ENCODE results near the gene CBR1.
"Not testable (repeated sequence)": the region's sequence is repeated elsewhere in the genome, so short reads cannot be mapped to it uniquely, and the experiment has no call there.

The CBR1 gene

GRCh38 chr21:36072453-36073162, 2.8 kb downstream of the CBR1 start:
- DNase-seq (ENCODE audit: low read depth) = no peak
- TF ChIP-seq CTCF (conservative IDR thresholded peaks at IDR 0.05; ENCODE audit: low read depth, low read length) = no peak
- H3K4me3 ChIP-seq (ENCODE audit: low read depth, low read length) = no peak overlapping the region

GRCh38 chr21:36073181-36073580, 3.4 kb downstream of the CBR1 start:
- no peak for TF ChIP-seq CTCF (conservative IDR thresholded peaks at IDR 0.05; ENCODE audit: low read depth, low read length)
- DNase-seq (ENCODE audit: low read depth) = no peak
- no peak overlapping the region for H3K4me3 ChIP-seq (ENCODE audit: low read depth, low read length)

- not testable (repeated sequence) for DNase-seq (ENCODE audit: low read depth); H3K4me3 ChIP-seq (ENCODE audit: low read depth, low read length)
These were observed 4.1 kb downstream of the CBR1 start for GRCh38 chr21:36073911-36074310.

GRCh38 chr21:36075171-36075570, 5.3 kb downstream of the CBR1 start:
- TF ChIP-seq CTCF (conservative IDR thresholded peaks at IDR 0.05; ENCODE audit: low read depth, low read length) = no peak
- no peak overlapping the region for H3K4me3 ChIP-seq (ENCODE audit: low read depth, low read length)
- no peak for DNase-seq (ENCODE audit: low read depth)

GRCh38 chr21:36075953-36076352, 6.1 kb downstream of the CBR1 start:
- TF ChIP-seq CTCF (conservative IDR thresholded peaks at IDR 0.05; ENCODE audit: low read depth, low read length) = no peak

GRCh38 chr21:36076878-36077655, 7.2 kb downstream of the CBR1 start:
- TF ChIP-seq CTCF (conservative IDR thresholded peaks at IDR 0.05; ENCODE audit: low read depth, low read length) = no peak
- no peak overlapping the region for H3K4me3 ChIP-seq (ENCODE audit: low read depth, low read length)
- no peak for DNase-seq (ENCODE audit: low read depth)

More at GRCh38 chr21:36075953-36076352, 6.1 kb downstream of the CBR1 start:
- no peak overlapping the region for H3K4me3 ChIP-seq (ENCODE audit: low read depth, low read length)
- no peak for DNase-seq (ENCODE audit: low read depth)

GRCh38 chr21:36077758-36078157, 7.9 kb downstream of the CBR1 start:
- no peak overlapping the region for H3K4me3 ChIP-seq (ENCODE audit: low read depth, low read length)
- TF ChIP-seq CTCF (conservative IDR thresholded peaks at IDR 0.05; ENCODE audit: low read depth, low read length) = no peak
- no peak for DNase-seq (ENCODE audit: low read depth)
